Activated CD4-positive, CD25-positive, alpha-beta regulatory T cell treated with anti-CD3 and anti-CD28 coated beads, Interleukin-2, amount 50 U/mL, for 24 hours (primary cell): ENCODE results near the gene HDAC6.
"Not testable (repeated sequence)": the region's sequence is repeated elsewhere in the genome, so short reads cannot be mapped to it uniquely, and the experiment has no call there.

Source experiments
- ATAC-seq, 2 donors: fragments of 150-1000 bp; cut with Tn5 transposase; one replicate each; pipeline ENCODE4 v1.10.0; 2021; ENCODE audit warnings: mild to moderate bottlenecking in 1 of 2, moderate library complexity in 1 of 2

Gene HDAC6

DNA sequence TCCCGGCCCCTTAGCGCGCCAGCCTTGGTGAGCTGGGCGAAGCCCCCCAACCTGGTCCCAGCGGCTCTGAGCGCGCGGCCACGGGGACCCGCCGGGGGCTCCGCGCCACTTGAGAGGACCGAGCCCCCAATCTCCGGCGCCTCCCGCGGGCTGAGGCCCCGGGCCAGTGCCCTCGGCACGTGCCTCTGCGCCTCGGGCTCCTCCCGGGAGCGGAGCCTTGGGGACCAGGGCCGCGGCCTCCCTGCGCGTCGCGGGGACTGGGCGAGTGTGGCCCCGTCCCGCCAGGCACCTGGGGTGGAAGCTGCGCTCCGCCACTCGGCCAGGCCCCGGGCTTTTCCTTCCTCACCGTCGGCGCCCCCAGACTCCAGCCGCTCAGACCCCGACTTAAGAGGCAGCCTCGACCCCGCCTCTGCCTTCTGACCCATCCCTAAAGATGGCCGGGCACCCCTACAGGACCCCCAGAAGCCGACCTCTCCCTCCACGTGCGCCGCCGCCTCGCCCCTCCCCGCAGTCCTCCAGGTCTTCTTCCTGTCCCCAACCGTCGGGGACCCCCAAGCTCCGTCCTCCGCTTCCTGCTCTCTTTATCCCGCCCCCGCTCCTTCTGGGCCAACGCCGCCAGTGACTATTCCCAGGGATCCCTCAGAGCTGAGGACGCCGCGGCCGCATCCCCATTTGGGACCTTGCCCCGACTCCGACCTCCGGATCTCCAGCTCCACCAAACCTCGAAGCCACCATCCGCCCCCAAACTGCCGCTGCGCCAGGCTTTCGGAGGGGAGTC, 25.2 kb downstream of the HDAC6 start:
- ATAC-seq: no peak

DNA sequence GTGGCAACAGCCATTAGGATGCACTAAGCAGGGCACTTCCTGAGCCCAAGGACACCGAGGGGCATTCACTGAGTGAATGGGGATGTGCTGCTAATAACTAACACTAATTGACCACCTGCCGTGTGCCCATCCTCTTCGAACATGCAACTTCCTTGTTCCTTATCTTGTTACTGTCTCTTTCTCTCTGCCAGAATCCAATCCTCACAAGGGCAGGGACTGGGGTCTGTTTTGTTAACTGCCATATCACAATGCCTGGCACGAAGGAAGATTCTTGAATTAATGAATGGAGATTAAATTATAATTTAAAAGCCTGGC, 25.7 kb downstream of the HDAC6 start:
- no peak for ATAC-seq

GRCh38 chrX:48829016-48829735, 27.3 kb downstream of the HDAC6 start:
- no peak for ATAC-seq

DNA sequence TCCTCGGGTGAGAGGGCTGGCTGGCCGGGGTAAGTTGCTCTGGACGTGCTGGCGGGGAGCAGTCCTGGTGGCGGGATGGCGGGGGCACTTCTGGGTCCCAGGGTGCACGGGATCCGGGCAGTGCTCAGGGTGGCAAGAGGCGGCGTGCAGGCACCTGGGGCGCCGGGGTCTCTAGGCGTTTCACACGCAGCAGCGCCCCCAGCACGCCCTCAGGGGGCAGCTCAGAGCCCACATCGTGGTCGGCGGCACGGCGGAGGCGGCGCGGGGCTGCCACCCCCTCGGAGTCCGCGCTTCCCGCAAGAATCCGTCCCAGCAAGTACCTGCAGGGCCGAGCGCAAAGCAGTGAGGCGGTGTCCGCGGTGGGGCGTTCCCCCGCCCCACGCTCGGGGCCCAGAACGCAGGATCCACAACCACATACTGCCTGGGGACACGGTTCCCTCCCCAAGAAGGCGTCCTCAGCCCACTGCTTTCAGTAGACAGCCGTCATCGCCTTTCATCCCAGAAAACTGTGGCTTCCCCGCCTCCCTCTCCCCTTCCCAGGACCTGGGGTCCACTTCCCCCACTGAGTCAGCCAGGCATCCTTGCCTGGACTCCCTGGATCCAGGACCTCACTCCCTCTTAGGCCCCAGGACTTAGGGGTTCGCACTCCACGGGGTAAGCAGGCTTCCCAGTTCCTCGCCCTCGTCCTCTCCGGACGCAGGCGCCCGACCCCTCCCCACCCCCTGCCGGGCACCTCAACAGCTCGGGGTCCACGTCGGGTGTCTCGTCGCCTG, 29.5 kb downstream of the HDAC6 start:
- no peak for ATAC-seq

DNA sequence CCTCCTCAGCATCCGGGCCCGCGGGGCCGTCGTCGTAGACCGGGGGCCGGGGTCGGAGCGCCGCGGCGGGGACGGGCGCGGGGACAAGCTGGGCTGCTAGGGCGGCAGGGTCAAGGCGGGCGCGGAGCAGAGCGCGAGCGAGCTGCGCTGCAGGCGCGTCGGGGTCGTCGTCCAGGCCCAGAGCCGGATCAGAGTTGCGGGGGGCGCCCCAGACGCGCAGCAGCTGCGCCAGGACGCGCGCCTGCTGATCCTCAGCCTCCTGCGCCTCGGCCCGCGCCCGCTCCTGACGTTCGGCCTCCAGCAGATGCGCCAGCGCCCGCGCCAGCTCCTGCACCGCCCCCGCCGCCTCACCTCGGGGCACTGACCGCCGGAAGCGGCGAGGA, 30.0 kb downstream of the HDAC6 start:
- no peak for ATAC-seq

GRCh38 chrX:48833542-48834138, 31.8 kb downstream of the HDAC6 start:
- no peak for ATAC-seq

- ATAC-seq: no peak
Measured at GRCh38 chrX:48834383-48834709, 32.5 kb downstream of the HDAC6 start.

- peak in 1 of 2 donors; percentile 33 for ATAC-seq
Measured at GRCh38 chrX:48835524-48836329, 33.9 kb downstream of the HDAC6 start, which contains the start of gene PCSK1N. Gene PCSK1N (minus strand): TSS chrX:48835610. CDS start chrX:48835532, 78 bp downstream.

- no peak for ATAC-seq
Measured at GRCh38 chrX:48839686-48840085, 37.8 kb downstream of the HDAC6 start.

DNA sequence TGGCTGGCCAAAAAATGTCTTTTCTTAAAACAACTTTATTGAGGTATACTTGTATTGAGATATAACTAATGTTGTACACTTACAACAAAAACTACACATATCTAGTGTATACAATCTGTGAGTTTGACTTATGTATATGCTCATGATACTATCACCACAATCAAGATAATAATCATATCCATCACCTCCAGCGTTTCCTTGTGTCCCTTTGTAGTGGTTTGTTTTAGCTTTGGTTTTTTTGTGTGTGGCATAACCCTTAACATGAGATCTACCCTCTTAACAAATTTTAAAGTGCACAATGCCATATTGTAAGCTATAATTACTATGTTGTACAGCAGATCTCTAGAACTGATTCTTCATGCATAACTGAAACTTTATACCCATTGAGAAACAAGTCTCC, 47.0 kb downstream of the HDAC6 start:
- ATAC-seq: no peak

- no peak for ATAC-seq
Measured at GRCh38 chrX:48852857-48853256, 51.0 kb downstream of the HDAC6 start.

- ATAC-seq: not testable (repeated sequence)
Measured at GRCh38 chrX:48853494-48853893, 51.6 kb downstream of the HDAC6 start.

DNA sequence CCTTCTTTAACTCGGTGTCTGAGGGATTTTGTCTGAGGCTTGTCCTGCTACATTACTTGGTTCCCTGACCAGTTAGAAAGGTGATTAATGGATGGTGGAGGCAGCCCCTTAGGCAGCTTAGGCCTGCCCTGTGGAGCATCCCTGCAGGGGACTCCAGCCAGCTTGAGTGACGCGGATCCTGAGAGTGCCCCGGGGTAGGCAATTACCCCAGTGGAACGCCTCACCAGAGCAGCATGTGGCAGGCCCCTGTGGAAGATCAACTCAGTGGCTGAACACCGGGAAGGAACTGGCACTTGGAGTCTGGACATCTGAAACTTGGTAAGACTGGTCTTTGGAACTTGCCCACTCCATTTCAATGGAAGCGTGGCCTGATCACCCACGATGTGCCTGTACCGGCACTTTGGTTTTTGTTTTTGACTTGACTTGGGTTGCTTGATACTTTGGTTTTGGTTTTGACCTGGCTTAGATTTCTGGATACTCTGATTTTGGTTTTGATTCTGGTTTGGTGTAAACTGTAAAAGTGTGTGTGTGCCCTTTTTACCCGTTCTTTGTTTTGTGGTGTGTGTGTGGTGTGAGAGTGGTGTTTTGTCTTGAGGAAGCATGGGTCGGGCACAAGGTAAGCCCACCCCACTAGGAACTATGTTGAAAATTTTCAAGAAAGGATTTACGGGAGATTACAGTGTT, 52.4 kb downstream of the HDAC6 start:
- not testable (repeated sequence) for ATAC-seq

- no peak for ATAC-seq
Measured at GRCh38 chrX:48854898-48855297, 53.0 kb downstream of the HDAC6 start.

GRCh38 chrX:48864210-48864609, 62.3 kb downstream of the HDAC6 start:
- ATAC-seq: no peak

GRCh38 chrX:48872017-48872416, 70.2 kb downstream of the HDAC6 start:
- ATAC-seq: not testable (repeated sequence)
